GM19455 (cell line): ENCODE results near the gene EGR1.

ENCODE experiments used
- ATAC-seq: cut with Tn5 transposase; IDR thresholded peaks from one replicate; pipeline ENCODE4 v1.9.1; 2021; ENCODE audit not compliant: unreplicated experiment

The EGR1 gene

DNA sequence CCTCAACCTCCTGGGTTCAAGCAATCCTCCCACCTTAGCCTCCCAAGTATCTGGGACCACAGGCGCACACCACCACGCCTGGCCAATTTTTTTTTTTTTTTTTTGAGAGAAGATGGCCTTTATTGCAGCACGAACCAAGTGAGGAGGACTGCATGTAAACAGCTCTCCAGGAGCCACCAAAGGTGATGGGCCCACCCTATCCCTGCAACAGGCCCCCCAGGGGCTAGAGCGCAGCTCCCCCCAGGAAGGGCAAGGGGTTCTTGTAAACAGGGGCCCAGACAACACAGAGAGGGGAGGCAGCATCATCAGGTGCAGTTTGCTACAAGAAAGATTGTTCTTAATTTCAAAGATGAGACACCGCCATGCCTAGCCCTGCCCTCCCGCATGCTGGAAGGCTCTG is 12.6 kb upstream of the EGR1 start:
- no peak for ATAC-seq

DNA sequence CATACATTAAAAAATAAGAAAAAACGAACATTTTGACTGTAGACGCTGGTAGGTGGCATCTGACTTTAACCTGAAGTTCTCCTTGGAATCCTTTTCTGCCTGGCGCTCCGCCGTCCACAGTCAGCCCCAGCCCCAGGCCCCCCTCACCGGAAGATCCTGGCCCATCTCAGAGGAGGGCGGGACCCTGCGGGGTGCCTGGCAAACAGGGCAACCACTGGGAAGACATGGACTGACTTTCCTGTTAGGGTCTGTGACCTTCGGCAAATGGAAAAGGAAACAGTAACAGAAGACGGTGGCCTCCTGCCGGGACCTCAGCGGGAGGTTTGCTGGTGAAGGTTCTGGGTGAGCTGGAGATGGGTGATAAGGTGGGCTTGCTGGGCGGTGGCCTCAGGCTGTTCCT is 11.7 kb upstream of the EGR1 start:
- ATAC-seq: no peak

- ATAC-seq: no peak
These were observed 11.2 kb upstream of the EGR1 start for GRCh38 chr5:138454121-138454520.

DNA sequence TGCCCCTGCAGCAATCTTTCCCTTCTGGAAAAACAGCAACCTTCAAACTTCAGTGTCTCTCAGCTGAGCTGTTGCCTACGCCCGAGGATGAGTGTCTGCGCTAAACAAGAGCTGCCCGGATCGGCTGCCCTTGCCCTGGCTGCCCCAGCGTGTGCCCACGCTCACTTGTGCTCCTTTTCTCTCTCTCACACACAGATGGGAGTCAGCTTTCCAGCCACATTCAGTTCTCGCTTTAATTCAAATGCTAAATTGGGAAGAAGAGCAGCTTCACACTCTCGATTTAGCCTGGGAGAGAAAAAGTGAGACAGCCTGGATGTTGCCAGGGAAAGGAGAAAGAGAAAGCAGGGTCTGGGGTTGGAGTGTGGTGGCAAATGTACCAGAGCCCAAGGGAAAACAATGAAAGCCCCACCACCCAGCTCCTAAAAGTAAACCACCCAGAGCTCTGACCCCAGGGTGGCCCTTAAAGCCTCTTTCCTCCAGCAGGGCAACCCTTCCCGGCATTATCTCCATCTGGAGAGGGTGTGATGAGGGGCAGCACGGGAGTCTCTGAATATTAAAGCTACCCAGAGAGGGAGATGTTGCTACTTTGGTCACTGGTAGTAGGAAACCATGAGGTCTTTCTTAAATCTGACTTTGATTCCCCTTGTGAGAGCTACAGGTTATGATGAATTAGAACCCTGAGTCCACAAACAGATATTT is 9.9 kb upstream of the EGR1 start:
- no peak for ATAC-seq

DNA sequence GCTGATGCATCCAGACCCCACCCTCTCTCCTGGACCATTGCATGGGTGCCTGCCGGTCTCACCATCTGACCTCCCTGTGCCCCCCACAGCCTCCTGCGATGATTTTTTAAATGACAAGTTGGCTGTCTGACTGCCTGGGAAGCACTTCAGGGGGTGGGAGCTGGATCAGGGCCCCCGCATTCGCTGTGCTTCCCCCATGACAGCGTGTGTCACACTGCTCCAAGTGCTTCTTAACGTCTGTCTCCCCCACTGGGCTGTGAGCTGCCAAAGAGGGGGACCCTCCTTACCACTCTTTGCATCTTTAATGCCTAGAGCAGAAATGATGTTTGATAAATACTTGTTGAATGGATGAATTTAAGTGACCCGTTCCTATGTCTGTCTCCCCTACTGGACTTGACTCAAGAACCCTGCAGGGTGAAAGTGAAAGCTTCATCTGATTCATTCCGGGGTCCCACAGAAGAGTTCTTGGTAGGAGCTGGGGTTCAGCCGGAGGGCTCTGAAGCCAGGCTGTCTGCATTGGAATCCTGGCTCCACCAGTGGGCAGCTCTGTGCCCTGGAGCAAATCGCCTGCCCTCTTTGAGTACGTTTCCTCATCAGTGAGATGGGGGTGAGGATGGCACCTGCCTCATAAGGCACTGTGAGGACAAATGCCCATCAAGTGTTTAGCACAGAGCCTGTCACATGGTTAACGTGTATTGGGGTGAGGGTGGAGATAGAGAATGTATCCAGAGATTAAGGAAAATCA is 7.6 kb upstream of the EGR1 start:
- ATAC-seq: no peak

DNA sequence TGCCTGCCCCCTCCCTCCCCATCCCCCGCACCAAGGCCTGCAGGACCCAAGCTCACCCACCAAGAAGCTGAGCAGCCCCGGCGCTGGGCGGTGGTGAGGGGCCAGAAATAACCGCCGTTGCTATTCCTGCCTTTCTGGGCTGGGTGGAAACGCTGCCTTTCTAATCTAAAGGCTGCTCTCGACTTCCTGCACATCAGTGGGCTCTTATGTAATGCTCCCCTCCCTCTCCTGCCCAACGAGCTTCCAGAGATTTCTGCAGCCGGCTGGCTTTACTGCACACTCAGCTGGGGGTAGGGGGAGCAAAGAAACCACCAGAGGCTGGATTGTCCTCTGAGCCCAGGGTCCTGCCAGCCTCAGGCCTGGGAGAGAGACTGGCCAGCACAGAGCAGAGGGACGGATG is 6.9 kb upstream of the EGR1 start:
- ATAC-seq: no peak

DNA sequence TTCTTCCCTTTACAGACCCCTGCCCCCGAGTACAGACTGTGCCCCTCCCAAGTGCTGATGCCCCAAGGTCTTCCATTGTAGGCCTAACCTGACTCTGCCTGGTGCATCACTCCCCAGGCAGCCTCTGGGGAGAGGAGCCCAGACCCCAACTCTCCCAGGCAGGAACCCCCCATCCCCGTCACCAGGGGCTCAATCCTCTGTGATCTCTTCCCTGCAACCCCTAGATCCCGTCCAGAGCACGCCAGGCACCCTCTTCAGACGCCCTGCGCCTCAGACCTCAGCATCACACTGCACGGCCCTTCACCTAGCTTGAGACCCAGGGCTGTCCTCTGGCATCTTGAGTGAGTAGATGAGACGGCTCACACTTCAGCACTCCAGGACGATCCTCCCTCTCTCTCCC is 6.4 kb upstream of the EGR1 start:
- ATAC-seq: no peak

GRCh38 chr5:138459311-138459933 is 5.9 kb upstream of the EGR1 start:
- ATAC-seq: no peak

GRCh38 chr5:138460032-138460693 is 5.1 kb upstream of the EGR1 start:
- no peak for ATAC-seq

- no peak for ATAC-seq
These were observed 3.7 kb upstream of the EGR1 start for GRCh38 chr5:138461343-138462125.

- ATAC-seq: no peak
These were observed 1.8 kb upstream of the EGR1 start for GRCh38 chr5:138463419-138464007.

DNA sequence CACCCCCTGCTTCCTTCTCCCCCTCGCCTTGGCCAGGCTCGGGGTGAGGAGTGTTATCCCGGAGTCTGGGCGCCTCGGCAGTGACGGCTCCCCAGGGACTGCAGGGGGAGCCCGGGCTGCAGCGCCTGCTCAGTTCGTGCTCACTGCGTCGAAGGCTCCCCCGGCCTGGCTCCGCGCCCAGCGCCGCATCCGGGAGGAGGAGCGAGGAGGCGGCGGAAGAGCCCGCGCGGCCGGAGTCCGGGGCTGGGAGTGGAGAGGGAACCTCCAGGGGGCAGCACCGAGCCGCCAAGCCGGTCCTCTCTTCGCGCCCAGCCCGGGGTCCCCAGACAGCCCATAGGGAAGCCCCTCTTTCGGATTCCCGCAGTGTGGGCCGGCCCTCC is 1.3 kb upstream of the EGR1 start:
- ATAC-seq: peak; percentile 51

- ATAC-seq: peak; percentile 72
These were observed 655 bp upstream of the EGR1 start for GRCh38 chr5:138464388-138465260.

DNA sequence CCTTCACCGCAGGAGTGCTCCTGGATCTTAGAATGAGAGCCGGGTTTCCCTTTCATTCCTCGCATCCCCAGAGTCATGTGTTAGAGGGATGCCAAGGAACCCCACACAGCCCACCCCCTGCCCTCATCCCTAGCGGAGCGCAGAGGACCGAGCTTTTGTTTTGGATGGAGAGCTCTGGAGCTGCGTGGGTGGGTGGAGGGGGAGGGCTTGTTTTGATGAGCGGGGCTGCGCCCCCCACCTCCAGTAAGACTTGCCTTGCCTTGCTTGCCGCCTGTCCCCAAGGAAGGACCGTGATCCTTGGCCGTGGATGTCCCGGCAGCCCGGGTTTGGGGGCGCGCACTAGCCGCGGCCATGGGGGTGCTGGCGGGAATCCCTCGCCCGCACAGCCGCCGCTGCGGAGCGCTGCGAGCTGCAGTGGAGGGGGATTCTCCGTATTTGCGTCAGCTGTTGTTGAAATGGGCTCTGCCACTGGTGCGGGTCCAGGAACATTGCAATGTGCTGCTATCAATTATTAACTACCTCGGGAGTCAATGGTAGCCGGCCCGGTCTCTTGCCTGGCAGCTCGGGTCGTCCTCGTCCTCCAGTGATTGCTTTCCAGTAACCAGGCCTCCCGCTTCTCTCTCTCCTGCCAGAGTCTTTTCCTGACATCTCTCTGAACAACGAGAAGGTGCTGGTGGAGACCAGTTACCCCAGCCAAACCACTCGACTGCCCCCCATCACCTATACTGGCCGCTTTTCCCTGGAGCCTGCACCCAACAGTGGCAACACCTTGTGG is 1.0 kb downstream of the EGR1 start:
- no peak for ATAC-seq

DNA sequence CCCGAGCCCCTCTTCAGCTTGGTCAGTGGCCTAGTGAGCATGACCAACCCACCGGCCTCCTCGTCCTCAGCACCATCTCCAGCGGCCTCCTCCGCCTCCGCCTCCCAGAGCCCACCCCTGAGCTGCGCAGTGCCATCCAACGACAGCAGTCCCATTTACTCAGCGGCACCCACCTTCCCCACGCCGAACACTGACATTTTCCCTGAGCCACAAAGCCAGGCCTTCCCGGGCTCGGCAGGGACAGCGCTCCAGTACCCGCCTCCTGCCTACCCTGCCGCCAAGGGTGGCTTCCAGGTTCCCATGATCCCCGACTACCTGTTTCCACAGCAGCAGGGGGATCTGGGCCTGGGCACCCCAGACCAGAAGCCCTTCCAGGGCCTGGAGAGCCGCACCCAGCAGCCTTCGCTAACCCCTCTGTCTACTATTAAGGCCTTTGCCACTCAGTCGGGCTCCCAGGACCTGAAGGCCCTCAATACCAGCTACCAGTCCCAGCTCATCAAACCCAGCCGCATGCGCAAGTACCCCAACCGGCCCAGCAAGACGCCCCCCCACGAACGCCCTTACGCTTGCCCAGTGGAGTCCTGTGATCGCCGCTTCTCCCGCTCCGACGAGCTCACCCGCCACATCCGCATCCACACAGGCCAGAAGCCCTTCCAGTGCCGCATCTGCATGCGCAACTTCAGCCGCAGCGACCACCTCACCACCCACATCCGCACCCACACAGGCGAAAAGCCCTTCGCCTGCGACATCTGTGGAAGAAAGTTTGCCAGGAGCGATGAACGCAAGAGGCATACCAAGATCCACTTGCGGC is 1.8 kb downstream of the EGR1 start:
- ATAC-seq: no peak

DNA sequence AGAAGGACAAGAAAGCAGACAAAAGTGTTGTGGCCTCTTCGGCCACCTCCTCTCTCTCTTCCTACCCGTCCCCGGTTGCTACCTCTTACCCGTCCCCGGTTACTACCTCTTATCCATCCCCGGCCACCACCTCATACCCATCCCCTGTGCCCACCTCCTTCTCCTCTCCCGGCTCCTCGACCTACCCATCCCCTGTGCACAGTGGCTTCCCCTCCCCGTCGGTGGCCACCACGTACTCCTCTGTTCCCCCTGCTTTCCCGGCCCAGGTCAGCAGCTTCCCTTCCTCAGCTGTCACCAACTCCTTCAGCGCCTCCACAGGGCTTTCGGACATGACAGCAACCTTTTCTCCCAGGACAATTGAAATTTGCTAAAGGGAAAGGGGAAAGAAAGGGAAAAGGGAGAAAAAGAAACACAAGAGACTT is 2.4 kb downstream of the EGR1 start:
- ATAC-seq: no peak

GRCh38 chr5:138468133-138468965 is 3.1 kb downstream of the EGR1 start:
- no peak for ATAC-seq
